ENCODE data around the gene HRG.

DNA sequence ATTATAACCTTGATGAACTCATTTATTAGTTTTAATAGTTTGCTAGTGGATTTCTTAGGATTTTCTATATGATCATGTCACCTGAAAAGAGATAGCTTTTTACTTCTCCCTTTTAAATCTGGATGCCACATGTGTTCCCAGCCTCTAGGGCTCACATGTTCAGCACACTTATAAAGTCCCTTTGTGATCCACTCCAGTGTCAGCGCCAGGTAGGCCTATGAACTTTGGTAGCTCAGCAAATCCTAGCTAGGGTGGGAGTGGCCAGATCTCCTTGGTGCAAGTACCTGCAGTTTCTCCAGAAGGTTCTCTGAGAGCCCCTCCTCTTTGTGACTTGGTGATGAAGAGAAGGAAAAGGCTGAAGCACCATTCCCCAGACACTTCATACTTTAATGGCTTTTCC is 17.0 kb upstream of the HRG start:
- TF ChIP-seq, protein P1, sequence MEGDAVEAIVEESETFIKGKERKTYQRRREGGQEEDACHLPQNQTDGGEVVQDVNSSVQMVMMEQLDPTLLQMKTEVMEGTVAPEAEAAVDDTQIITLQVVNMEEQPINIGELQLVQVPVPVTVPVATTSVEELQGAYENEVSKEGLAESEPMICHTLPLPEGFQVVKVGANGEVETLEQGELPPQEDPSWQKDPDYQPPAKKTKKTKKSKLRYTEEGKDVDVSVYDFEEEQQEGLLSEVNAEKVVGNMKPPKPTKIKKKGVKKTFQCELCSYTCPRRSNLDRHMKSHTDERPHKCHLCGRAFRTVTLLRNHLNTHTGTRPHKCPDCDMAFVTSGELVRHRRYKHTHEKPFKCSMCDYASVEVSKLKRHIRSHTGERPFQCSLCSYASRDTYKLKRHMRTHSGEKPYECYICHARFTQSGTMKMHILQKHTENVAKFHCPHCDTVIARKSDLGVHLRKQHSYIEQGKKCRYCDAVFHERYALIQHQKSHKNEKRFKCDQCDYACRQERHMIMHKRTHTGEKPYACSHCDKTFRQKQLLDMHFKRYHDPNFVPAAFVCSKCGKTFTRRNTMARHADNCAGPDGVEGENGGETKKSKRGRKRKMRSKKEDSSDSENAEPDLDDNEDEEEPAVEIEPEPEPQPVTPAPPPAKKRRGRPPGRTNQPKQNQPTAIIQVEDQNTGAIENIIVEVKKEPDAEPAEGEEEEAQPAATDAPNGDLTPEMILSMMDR (IDR thresholded peaks at IDR 0.05; ENCODE audit: low read depth, low read length, poor library complexity, severe bottlenecking), result no peak
- no peak for TF ChIP-seq EZH2phosphoT487 (IDR thresholded peaks at IDR 0.05; ENCODE audit: borderline replicate concordance, low read length)

All from DOHH2 (cell line).